ENCODE data around the gene LRRC7.

DNA sequence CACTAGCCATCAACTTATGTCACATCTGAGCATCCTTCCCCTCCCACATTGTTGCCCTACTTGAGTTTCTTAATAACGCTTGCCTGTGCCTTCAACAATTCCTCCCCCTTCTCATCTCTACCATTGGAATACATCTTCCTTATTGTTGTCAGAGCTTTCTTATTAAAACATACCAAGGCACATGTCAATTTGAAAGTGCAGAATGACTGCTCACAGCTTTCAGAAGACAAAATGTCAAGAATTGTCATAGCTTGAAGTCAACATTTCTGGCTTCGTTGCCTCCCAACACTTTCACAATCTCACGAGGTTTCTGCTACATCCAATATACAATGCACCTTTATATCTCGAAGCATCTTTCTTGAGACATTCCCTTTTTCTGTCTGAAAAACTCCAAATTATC, 279.9 kb downstream of the LRRC7 start:
- TF ChIP-seq, protein P1, sequence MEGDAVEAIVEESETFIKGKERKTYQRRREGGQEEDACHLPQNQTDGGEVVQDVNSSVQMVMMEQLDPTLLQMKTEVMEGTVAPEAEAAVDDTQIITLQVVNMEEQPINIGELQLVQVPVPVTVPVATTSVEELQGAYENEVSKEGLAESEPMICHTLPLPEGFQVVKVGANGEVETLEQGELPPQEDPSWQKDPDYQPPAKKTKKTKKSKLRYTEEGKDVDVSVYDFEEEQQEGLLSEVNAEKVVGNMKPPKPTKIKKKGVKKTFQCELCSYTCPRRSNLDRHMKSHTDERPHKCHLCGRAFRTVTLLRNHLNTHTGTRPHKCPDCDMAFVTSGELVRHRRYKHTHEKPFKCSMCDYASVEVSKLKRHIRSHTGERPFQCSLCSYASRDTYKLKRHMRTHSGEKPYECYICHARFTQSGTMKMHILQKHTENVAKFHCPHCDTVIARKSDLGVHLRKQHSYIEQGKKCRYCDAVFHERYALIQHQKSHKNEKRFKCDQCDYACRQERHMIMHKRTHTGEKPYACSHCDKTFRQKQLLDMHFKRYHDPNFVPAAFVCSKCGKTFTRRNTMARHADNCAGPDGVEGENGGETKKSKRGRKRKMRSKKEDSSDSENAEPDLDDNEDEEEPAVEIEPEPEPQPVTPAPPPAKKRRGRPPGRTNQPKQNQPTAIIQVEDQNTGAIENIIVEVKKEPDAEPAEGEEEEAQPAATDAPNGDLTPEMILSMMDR (IDR thresholded peaks at IDR 0.05), result no peak
- TF ChIP-seq POLR2A (IDR thresholded peaks at IDR 0.05), result no peak
